ENCODE data around the gene GPR179.
"Not testable (repeated sequence)": the region's sequence is repeated elsewhere in the genome, so short reads cannot be mapped to it uniquely, and the experiment has no call there.

The GPR179 gene

GRCh38 chr17:38322897-38323296 lies 20.9 kb downstream of the GPR179 start:
- no peak for DNase-seq

DNA sequence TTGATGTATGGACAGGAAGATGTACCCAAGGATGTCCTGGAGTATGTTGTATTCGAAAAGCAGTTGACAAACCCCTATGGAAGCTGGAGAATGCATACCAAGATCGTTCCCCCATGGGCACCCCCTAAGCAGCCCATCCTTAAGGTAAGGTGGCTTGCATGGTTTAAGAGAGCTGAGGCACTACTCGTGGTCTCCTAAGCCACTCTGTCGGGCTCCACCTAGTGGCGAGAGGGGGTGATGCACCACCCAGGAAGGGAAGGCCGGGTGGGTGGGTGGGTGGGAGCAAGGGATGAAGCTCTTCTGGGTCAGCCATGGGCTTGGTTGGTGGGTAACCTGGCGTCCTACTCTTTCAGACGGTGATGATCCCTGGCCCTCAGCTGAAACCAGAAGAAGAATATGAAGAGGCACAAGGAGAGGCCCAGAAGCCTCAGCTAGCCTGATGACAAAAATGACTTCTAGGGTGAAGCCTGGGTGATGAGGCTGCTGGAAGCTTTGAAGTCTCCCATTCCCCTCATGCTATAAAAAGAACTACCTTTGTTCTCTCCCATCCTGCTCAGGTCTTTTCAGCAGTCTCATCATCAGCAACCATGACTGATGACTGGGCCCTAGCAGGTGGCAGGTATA lies 21.5 kb downstream of the GPR179 start:
- peak; percentile 40 to 43 for DNase-seq

DNA sequence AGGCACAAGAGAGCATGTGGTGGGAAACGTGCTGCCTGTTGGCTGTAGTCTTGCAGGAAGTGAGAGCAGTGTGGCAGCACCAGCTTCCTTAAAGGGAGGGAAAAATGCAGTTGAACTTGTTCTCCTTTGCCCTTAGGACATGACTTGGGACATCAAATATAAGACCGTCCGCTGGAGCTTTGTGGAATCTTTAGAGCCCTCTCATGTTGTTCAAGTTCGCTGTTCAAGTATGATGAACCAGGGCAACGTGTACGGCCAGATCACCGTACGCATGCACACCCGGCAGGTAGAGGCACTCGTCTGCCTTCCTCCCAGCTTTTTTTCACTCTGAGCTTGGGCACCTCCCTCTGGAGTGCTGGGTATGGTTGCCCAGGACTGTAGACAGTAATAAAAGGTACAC lies 23.3 kb downstream of the GPR179 start:
- no peak for DNase-seq

DNA sequence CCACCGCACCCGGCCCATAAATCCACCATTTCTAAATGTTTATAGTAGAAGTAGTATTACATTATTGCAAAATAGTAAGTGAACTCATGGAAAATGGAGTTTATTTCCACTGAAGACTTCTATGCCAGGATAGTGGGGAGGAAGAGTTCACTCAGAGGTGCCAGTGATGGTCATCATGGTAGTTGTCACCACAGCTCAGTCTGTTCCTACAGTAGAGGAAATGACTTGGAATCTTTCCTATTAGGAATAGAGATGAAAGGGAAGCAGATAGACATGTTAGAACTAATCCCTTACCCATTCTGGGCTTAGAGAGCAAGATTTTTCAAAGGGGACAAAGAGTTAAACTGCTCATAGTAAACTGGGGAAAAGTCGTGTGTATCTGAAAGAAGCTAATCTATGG lies 26.7 kb downstream of the GPR179 start:
- DNase-seq = no peak

DNA sequence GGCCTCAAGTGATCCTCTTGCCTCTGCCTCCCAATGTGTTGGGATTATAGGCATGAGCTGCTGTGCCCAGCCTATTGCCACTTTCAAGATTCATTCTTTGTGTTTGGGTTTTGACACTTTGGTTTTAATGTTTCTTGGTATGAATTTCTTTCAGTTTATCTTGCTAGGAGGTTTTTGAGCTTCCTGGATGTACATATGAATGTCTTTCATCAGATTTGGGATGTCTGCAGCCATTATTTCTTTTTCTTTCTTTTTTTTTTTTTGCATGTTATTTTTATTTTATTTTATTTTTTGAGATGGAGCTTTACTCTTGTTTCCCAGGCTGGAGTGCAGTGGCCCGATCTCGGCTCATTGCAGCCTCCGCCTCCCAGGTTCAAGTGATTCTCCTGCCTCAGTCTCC lies 28.3 kb downstream of the GPR179 start:
- DNase-seq = no peak

- DNase-seq = peak; percentile 98 to 99
Measured at GRCh38 chr17:38296834-38297517, 46.8 kb downstream of the GPR179 start, which contains the start of gene MRPL45. Gene MRPL45, plus strand, starts transcription at chr17:38297168. Its CDS starts 16 bp downstream, at chr17:38297184.

- DNase-seq = not testable (repeated sequence)
Measured at GRCh38 chr17:38295602-38296365, 48.0 kb downstream of the GPR179 start.

GRCh38 chr17:38289760-38290159 lies 54.0 kb downstream of the GPR179 start:
- DNase-seq = not testable (repeated sequence)

GRCh38 chr17:38288217-38288827 lies 55.4 kb downstream of the GPR179 start:
- DNase-seq = peak; percentile 6 to 31

DNA sequence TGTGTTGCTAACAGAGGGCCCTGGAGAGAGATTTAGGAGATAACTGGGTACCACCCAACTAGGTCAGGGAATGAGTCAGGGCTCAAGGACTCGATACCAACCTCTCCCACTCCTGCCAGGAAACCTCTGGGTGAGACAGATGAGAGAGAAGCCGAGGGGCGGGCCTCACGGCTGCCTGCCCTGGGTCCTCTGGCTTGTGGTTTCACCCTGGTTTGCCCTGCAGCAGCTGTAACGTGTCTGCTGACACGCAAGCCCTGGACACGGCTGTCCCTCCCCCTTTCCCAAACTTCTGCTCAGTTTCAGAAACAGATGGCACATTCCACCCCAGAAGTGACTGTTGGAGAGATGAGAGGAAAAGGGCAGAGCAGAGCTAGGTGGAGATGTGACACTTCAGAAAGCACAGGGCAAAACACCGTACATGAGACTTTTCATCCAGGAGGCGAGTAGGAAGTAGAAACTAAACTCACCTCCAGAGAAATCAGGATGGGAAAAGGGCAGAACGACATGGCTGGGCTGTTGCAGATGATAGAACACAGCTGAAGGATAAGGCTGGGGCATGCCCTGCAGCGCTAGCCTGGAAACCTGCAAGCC lies 57.2 kb downstream of the GPR179 start:
- DNase-seq = not testable (repeated sequence)

- DNase-seq = not testable (repeated sequence)
Measured at GRCh38 chr17:38285994-38286393, 57.8 kb downstream of the GPR179 start.

Measured in NCI-H2081 (cell line).